H1 (cell line): Measurements from ENCODE around the gene WWP2. TPM values are rescaled to one million over a fixed set of nuclear protein-coding genes. Genes with fewer than 3 reads are reported as not detected.

Experiments used
- CTCF ChIA-PET: fragments of 300-600 bp; sonication (Branson Sonifier 250); formaldehyde crosslinking; loops from one replicate; lab custom pipeline; 2021; ENCODE audit not compliant: partially characterized antibody; lab: Charles Lee
- POLR2A ChIA-PET: fragments of 300-600 bp; sonication (Branson Sonifier 250); formaldehyde crosslinking; loops from one replicate; lab custom pipeline; 2021; ENCODE audit warnings: inconsistent platforms; ENCODE audit not compliant: partially characterized antibody; lab: Charles Lee
- DNase-seq, 2 experiments: peaks; one replicate each; pipeline versions ENCODE4 v3.0.0 to v3.0.0-alpha.2; 2010 to 2022; ENCODE audit warnings: low spot score in 2 of 2, low read depth in 1 of 2, mixed read lengths in 1 of 2
- FAIRE-seq: peaks from 2 replicates; lab custom pipeline; 2011; peaks lifted over from hg19 to GRCh38; lab: Jason Lieb, UNC
- H2AFZ ChIP-seq: 2 replicates; pipeline ENCODE4 v1.8.1; 2012; ENCODE audit warnings: low read length, inconsistent platforms
- H2AK5ac ChIP-seq: 2 replicates; pipeline ENCODE4 v1.6.1; 2013; ENCODE audit warnings: low read depth, low read length
- H2BK120ac ChIP-seq: replicated peaks from 2 replicates; pipeline ENCODE3; 2013; ENCODE audit warnings: low read depth, low read length, inconsistent platforms
- H2BK12ac ChIP-seq: 2 replicates; pipeline ENCODE4 v1.6.1; 2013; ENCODE audit warnings: low read depth, low read length
- H2BK15ac ChIP-seq: 2 replicates; pipeline ENCODE4 v1.6.1; 2013; ENCODE audit warnings: low read length
- H2BK20ac ChIP-seq: 2 replicates; pipeline ENCODE4 v1.6.1; 2013; ENCODE audit warnings: low read length
- H2BK5ac ChIP-seq: 2 replicates; pipeline ENCODE4 v1.6.1; 2013; ENCODE audit warnings: low read depth, low read length
- H3K14ac ChIP-seq: 2 replicates; pipeline ENCODE4 v1.6.1; 2013; ENCODE audit warnings: inconsistent platforms; ENCODE audit not compliant: insufficient read length
- H3K18ac ChIP-seq: 2 replicates; pipeline ENCODE4 v1.6.1; 2013; ENCODE audit warnings: low read length; ENCODE audit errors: extremely low read depth
- H3K23ac ChIP-seq: 2 replicates; pipeline ENCODE4 v1.6.1; 2013; ENCODE audit warnings: inconsistent platforms; ENCODE audit not compliant: insufficient read length
- H3K23me2 ChIP-seq: 2 replicates; pipeline ENCODE4 v1.6.1; 2013; ENCODE audit warnings: low read depth, low read length
- H3K27ac ChIP-seq: 2 replicates; pipeline ENCODE4 v1.6.1; 2011; ENCODE audit warnings: low read depth, low read length, inconsistent platforms
- H3K27me3 ChIP-seq, 4 experiments: replicated peaks in 1 of 4; 1 replicate in 1 of 4; 2 replicates in 3 of 4; pipeline versions ENCODE4 v1.6.1 to v1.8.1; 2011 to 2013; ENCODE audit warnings: low read length in 3 of 4, mild to moderate bottlenecking in 3 of 4, inconsistent platforms in 2 of 4, mixed read lengths in 2 of 4, moderate library complexity in 1 of 4; ENCODE audit not compliant: control insufficient read depth in 3 of 4, insufficient read depth in 3 of 4; ENCODE audit errors: extremely low read depth in 1 of 4
- H3K36me3 ChIP-seq, 4 experiments: 2 replicates each; pipeline versions ENCODE4 v1.6.1 to v1.8.1; 2011 to 2013; ENCODE audit warnings: mild to moderate bottlenecking in 4 of 4, low read length in 3 of 4, moderate library complexity in 2 of 4, control low read depth in 1 of 4, inconsistent platforms in 1 of 4; ENCODE audit not compliant: insufficient read depth in 4 of 4, control insufficient read depth in 2 of 4
- H3K4ac ChIP-seq: replicated peaks from 2 replicates; pipeline ENCODE3; 2013; ENCODE audit warnings: low read length, low read depth, mixed read lengths, inconsistent platforms; ENCODE audit not compliant: insufficient read length
- H3K4me1 ChIP-seq, 4 experiments: replicated peaks in 1 of 4; 1 replicate in 1 of 4; 2 replicates in 3 of 4; pipeline versions ENCODE4 v1.6.1 to v1.8.1; 2011 to 2013; ENCODE audit warnings: low read length in 3 of 4, inconsistent platforms in 2 of 4, mixed read lengths in 1 of 4; ENCODE audit not compliant: insufficient read depth in 4 of 4, control insufficient read depth in 3 of 4
- H3K4me2 ChIP-seq, 2 experiments: 2 replicates each; pipeline versions ENCODE4 v1.6.1 to v1.8.1; 2011 to 2013; ENCODE audit warnings: low read depth in 2 of 2, low read length in 2 of 2, control low read depth in 1 of 2, inconsistent platforms in 1 of 2, mild to moderate bottlenecking in 1 of 2; ENCODE audit not compliant: insufficient read depth in 1 of 2
- H3K4me3 ChIP-seq, 4 experiments: fragments of 200-600, 300-600 bp in 1 of 4; sonication (generic), shearing (Covaris generic), sonication (Bioruptor Twin) in 1 of 4; 2 replicates each; pipeline versions ENCODE4 v1.5.1 to v1.8.1; 2011 to 2016; ENCODE audit warnings: low read length in 4 of 4, low read depth in 3 of 4, control low read depth in 2 of 4, inconsistent platforms in 2 of 4, mild to moderate bottlenecking in 2 of 4, mixed read lengths in 1 of 4, moderate library complexity in 1 of 4; ENCODE audit not compliant: insufficient read depth in 2 of 4; ENCODE audit errors: extremely low read depth in 1 of 4
- H3K56ac ChIP-seq: replicated peaks from 2 replicates; pipeline ENCODE3; 2013; ENCODE audit warnings: low read depth, mild to moderate bottlenecking, mixed read lengths, low read length, inconsistent platforms; ENCODE audit not compliant: insufficient read length
- H3K79me1 ChIP-seq: 2 replicates; pipeline ENCODE4 v1.6.1; 2013; ENCODE audit warnings: low read depth, low read length, control low read depth
- H3K79me2 ChIP-seq, 2 experiments: 2 replicates each; pipeline versions ENCODE4 v1.6.1 to v1.8.1; 2012 to 2013; ENCODE audit warnings: low read length in 2 of 2, mild to moderate bottlenecking in 2 of 2, inconsistent platforms in 1 of 2; ENCODE audit not compliant: insufficient read depth in 2 of 2, control insufficient read depth in 1 of 2
- H3K9ac ChIP-seq, 4 experiments: replicated peaks in 1 of 4; 1 replicate in 1 of 4; 2 replicates in 3 of 4; pipeline versions ENCODE4 v1.6.1 to v1.8.1; 2011 to 2013; ENCODE audit warnings: low read depth in 3 of 4, low read length in 3 of 4, control low read depth in 2 of 4, mild to moderate bottlenecking in 2 of 4, moderate library complexity in 2 of 4, inconsistent platforms in 1 of 4; ENCODE audit errors: extremely low read depth in 1 of 4
- H3K9me3 ChIP-seq, 2 experiments: 2 replicates each; pipeline versions ENCODE4 v1.6.1 to v1.8.1; 2012 to 2013; ENCODE audit warnings: mild to moderate bottlenecking in 2 of 2, moderate library complexity in 2 of 2, control low read depth in 1 of 2, inconsistent platforms in 1 of 2, low read depth in 1 of 2, low read length in 1 of 2, mixed read lengths in 1 of 2; ENCODE audit not compliant: insufficient read depth in 2 of 2
- H4K20me1 ChIP-seq, 2 experiments: replicated peaks in 1 of 2; 2 replicates each; pipeline versions ENCODE3 to v1.8.1; 2011 to 2013; ENCODE audit warnings: inconsistent platforms in 2 of 2, low read length in 2 of 2, mild to moderate bottlenecking in 1 of 2; ENCODE audit not compliant: insufficient read depth in 2 of 2, control insufficient read depth in 1 of 2
- H4K5ac ChIP-seq: 2 replicates; pipeline ENCODE4 v1.6.1; 2013; ENCODE audit warnings: low read length, low read depth, mixed read lengths, inconsistent platforms; ENCODE audit not compliant: insufficient read length
- H4K8ac ChIP-seq: 2 replicates; pipeline ENCODE4 v1.8.0; 2013; ENCODE audit warnings: mild to moderate bottlenecking, moderate library complexity, low read length, inconsistent platforms; ENCODE audit not compliant: insufficient read depth; ENCODE audit errors: extremely low read depth
- H4K91ac ChIP-seq: replicated peaks from 2 replicates; pipeline ENCODE3; 2013; ENCODE audit warnings: low read length, mixed read lengths, inconsistent platforms; ENCODE audit not compliant: insufficient read length
- CBX8 ChIP-seq: fragments of 300-800, 300-1000 bp; sonication (generic); IDR thresholded peaks from 2 replicates; pipeline ENCODE4 v1.7.1; 2016; ENCODE audit warnings: low read depth, low read length, borderline replicate concordance
- CTBP2 ChIP-seq: IDR thresholded peaks from 2 replicates; pipeline ENCODE4 v1.7.0; 2011; ENCODE audit warnings: borderline replicate concordance, mild to moderate bottlenecking, moderate library complexity, mixed read lengths, low read length; ENCODE audit not compliant: insufficient read depth, insufficient read length
- GTF2F1 ChIP-seq: IDR thresholded peaks from 2 replicates; pipeline ENCODE4 v1.6.1; 2012; ENCODE audit warnings: low read depth, low read length, improper control_type of control experiment, borderline replicate concordance
- JUN ChIP-seq: IDR thresholded peaks from 2 replicates; pipeline ENCODE4 v1.6.1; 2011; ENCODE audit warnings: low read depth, mild to moderate bottlenecking, improper control_type of control experiment, low read length
- KDM1A ChIP-seq: fragments of 200-600, 300-600 bp; sonication (generic); IDR thresholded peaks from 2 replicates; pipeline ENCODE4 v1.7.1; 2016; ENCODE audit warnings: mild to moderate bottlenecking, low read length, borderline replicate concordance
- POU5F1 ChIP-seq: IDR thresholded peaks from 2 replicates; pipeline ENCODE4 v1.6.1; 2011; ENCODE audit warnings: low read depth, mild to moderate bottlenecking, low read length, moderate library complexity
- RBBP5 ChIP-seq: IDR thresholded peaks from 2 replicates; pipeline ENCODE4 v1.7.1; 2012; ENCODE audit warnings: low read depth, mild to moderate bottlenecking, inconsistent platforms, low read length, moderate library complexity, borderline replicate concordance
- SAP30 ChIP-seq: fragments of 300-600 bp; sonication (generic); IDR thresholded peaks from 2 replicates; pipeline ENCODE4 v1.7.1; 2012; ENCODE audit warnings: low read length, moderate library complexity, mild to moderate bottlenecking, inconsistent platforms; ENCODE audit not compliant: insufficient read depth, insufficient replicate concordance
- SIN3A ChIP-seq, 2 experiments: IDR thresholded peaks in 1 of 2; conservative IDR thresholded peaks in 1 of 2; 2 replicates each; pipeline ENCODE4 v1.6.1; 2011 to 2012; ENCODE audit warnings: low read length in 2 of 2, improper control_type of control experiment in 1 of 2, low read depth in 1 of 2, mild to moderate bottlenecking in 1 of 2
- SIRT6 ChIP-seq: IDR thresholded peaks from one replicate; pipeline ENCODE4 v1.7.1; 2012; ENCODE audit warnings: low read length, inconsistent platforms
- SIX5 ChIP-seq: IDR thresholded peaks from 2 replicates; pipeline ENCODE4 v1.6.1; 2011; ENCODE audit warnings: mild to moderate bottlenecking, low read depth, low read length
- TAF7 ChIP-seq: optimal IDR thresholded peaks from 2 replicates; pipeline ENCODE3; 2011; ENCODE audit warnings: low read depth, mild to moderate bottlenecking, inconsistent platforms, low read length, moderate library complexity, borderline replicate concordance
- YY1 ChIP-seq: IDR thresholded peaks from 2 replicates; pipeline ENCODE4 v1.6.1; 2011; ENCODE audit warnings: low read depth, mild to moderate bottlenecking, low read length
- ZNF274 ChIP-seq: IDR thresholded peaks from 2 replicates; pipeline ENCODE4 v1.7.0; 2012; ENCODE audit warnings: low read length, borderline replicate concordance; ENCODE audit errors: extremely low read depth
- WGBS, 2 experiments: shearing (Covaris generic) in 1 of 2; methylation state at CpG; one replicate each; pipeline versions ENCODE4 v1.1.6 to v1.1.7; 2013 to 2015; ENCODE audit warnings: low lambda C conversion rate in 2 of 2, mixed read lengths in 2 of 2, inconsistent platforms in 1 of 2, low coverage in 1 of 2, missing lambda C conversion rate in 1 of 2; ENCODE audit not compliant: insufficient replicate concordance in 2 of 2, insufficient coverage in 1 of 2, insufficient read length in 1 of 2; ENCODE audit errors: extremely low coverage in 1 of 2, missing lambda C conversion rate in 1 of 2; 5-methylcytosine and 5-hydroxymethylcytosine counted together
- polyA plus RNA-seq, 7 experiments: library from polyadenylated mRNA; depleted of rRNA in 3 of 7; stranded (reverse) in 5 of 7; unstranded in 2 of 7; fragments of >200 nt in 5 of 7; fragments of 200-250 nt in 2 of 7; gene quantifications; 1 replicate in 5 of 7; 2 replicates in 1 of 7; 4 replicates in 1 of 7; pipeline versions ENCODE4 v1.2.1 to v1.2.3, GENCODE V29; 2011 to 2013; ENCODE audit warnings: missing spikeins in 2 of 7, mixed read lengths in 2 of 7
- total RNA-seq: library from RNA; stranded (reverse); fragmentation: NEBNext Ultra II Directional; extraction: Animal tissue kit (Norgen Biotek cat#: 25700); gene quantifications from 2 replicates; pipeline ENCODE4 v1.2.1, GENCODE V29; 2021

WWP2 gene
- total and polyA plus RNA-seq, 2 of the 8 experiments (the other 6 are each of a cell fraction or from before 2014, with no cell fraction given): 14.1 to 42.2 TPM

DNA sequence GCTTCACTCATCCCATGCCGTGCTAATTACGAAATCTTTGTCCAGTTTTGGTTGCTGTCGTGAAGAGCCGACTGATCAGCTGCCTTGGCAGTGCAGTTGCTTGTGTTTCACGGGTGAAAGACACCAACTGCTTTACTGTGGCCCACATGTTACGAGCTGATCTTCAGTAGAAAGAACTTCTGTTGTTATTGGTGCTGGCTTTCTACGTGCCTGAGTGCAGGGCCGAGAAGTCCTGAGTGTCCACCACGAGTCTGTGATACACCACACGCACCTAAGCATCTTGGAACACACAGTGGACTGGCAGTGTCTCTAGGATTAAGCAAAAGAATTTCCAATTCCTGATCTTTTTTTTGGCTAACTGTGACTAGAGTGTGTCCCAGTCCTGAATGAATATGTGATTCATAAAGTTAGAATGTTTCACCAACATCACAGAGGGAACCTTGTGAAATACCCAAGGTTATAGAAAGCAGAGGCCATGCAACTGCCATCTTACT lies 118.6 kb downstream of the WWP2 start:
- CTCF ChIA-PET: interaction anchor here (2.0 kb wide), 1 partner anchor 11 kb away, joined by 6 read pairs; no protein-coding TSS in a partner anchor
- TF ChIP-seq RBBP5 (no peak), SAP30 (no peak), SIX5 (no peak), ZNF274 (no peak), SIRT6 (no peak), KDM1A (no peak), YY1 (no peak), CTBP2 (no peak), POU5F1 (no peak), CBX8 (no peak), SIN3A (conservative IDR thresholded peaks at IDR 0.05 in 1 of 2, IDR thresholded peaks at IDR 0.05 in 1 of 2; ENCODE audit: low read depth in 1 of 2, low read length in 2 of 2) (no peak), TAF7 (no peak), GTF2F1 (no peak), JUN (no peak)

More for the DNA sequence above, 118.6 kb downstream of the WWP2 start:
- H3K79me1 ChIP-seq: no peaks in the 10 kb centered on the region
- H3K23me2 ChIP-seq: no peaks in the 10 kb centered on the region
- no peak overlapping the region for H3K23ac ChIP-seq
- FAIRE-seq (no peak), DNase-seq (no peak)
- no peak overlapping the region for H3K14ac ChIP-seq
- H2BK15ac ChIP-seq: no peak overlapping the region
- H3K4me1 ChIP-seq: no peaks in the 10 kb centered on the region
- H2AK5ac ChIP-seq: no peak overlapping the region
- no peak overlapping the region for H3K18ac ChIP-seq
- H3K4me3 ChIP-seq: no peak overlapping the region
- H2AFZ ChIP-seq: no peak overlapping the region
- H2BK12ac ChIP-seq: no peak overlapping the region
- H3K36me3 ChIP-seq: peaks cover 0 to 4% (median 0%) of the 10 kb centered on the region in 4 experiments; a peak in 1 of 8 replicates
- no peak overlapping the region for H2BK120ac ChIP-seq
- H4K5ac ChIP-seq: no peak overlapping the region
- 92% methylated on average over 10 of the region's 10 CpGs; no CpG with 5 or more reads in 1 of the 2 experiments for WGBS, 2 experiments
- no peaks in the 10 kb centered on the region for H3K9me3 ChIP-seq
- H3K4me2 ChIP-seq: no peak overlapping the region
- no peak overlapping the region for H4K8ac ChIP-seq
- POLR2A ChIA-PET: no interaction called here
- H3K9ac ChIP-seq: no peak overlapping the region
- no peak overlapping the region for H3K27ac ChIP-seq
- no peaks in the 10 kb centered on the region for H3K79me2 ChIP-seq
- no peaks in the 10 kb centered on the region for H3K27me3 ChIP-seq
- H3K56ac ChIP-seq: no peak overlapping the region
- H2BK5ac ChIP-seq: no peak overlapping the region
- peaks cover 0 to 3% of the 10 kb centered on the region in 2 experiments for H4K20me1 ChIP-seq
- no peak overlapping the region for H3K4ac ChIP-seq
- H4K91ac ChIP-seq: no peak overlapping the region
- no peak overlapping the region for H2BK20ac ChIP-seq
